Karpas-422 (cell line): ENCODE data around the gene PARN. TPM values are rescaled to one million over a fixed set of nuclear protein-coding genes. Genes with fewer than 3 reads are reported as not detected.
"Not testable (repeated sequence)": the region's sequence is repeated elsewhere in the genome, so short reads cannot be mapped to it uniquely, and the experiment has no call there.

Experiments used
- DNase-seq: peaks from one replicate; pipeline ENCODE4 v3.0.0-alpha.2; 2015
- H2AFZ ChIP-seq: fragments of 200-600 bp; sonication (generic); 2 replicates; pipeline ENCODE4 v1.6.1; 2014; ENCODE audit warnings: antibody characterized with exemption, low read length, mixed read lengths
- H3K27ac ChIP-seq: fragments of 200-600 bp; sonication (generic); 2 replicates; pipeline ENCODE4 v1.5.1; 2014; ENCODE audit warnings: mild to moderate bottlenecking, low read length, moderate library complexity
- H3K27me3 ChIP-seq: fragments of 200-600 bp; sonication (generic); 2 replicates; pipeline ENCODE4 v1.6.1; 2014; ENCODE audit warnings: low read length, mixed read lengths
- H3K36me3 ChIP-seq: fragments of 200-600 bp; sonication (generic); 2 replicates; pipeline ENCODE4 v1.6.1; 2014; ENCODE audit warnings: low read length, mixed read lengths; ENCODE audit not compliant: insufficient read depth
- H3K4me1 ChIP-seq: fragments of 200-600 bp; sonication (generic); 2 replicates; pipeline ENCODE4 v1.6.1; 2014; ENCODE audit warnings: mild to moderate bottlenecking, low read length, mixed read lengths
- H3K4me2 ChIP-seq: fragments of 200-600 bp; sonication (generic); 2 replicates; pipeline ENCODE4 v1.6.1; 2014; ENCODE audit warnings: low read length, low read depth, mild to moderate bottlenecking; ENCODE audit not compliant: poor library complexity, severe bottlenecking
- H3K4me3 ChIP-seq: fragments of 200-600 bp; sonication (generic); 2 replicates; pipeline ENCODE4 v1.5.1; 2014; ENCODE audit warnings: mild to moderate bottlenecking, antibody characterized with exemption, low read length, mixed read lengths
- H3K79me2 ChIP-seq: fragments of 200-600 bp; sonication (generic); 2 replicates; pipeline ENCODE4 v1.6.1; 2014; ENCODE audit warnings: mild to moderate bottlenecking, low read length, mixed read lengths
- H3K9ac ChIP-seq: fragments of 200-600 bp; sonication (generic); 2 replicates; pipeline ENCODE4 v1.6.0; 2014; ENCODE audit warnings: low read length
- H3K9me2 ChIP-seq: fragments of 200-600 bp; sonication (generic), shearing (Covaris generic); replicated peaks from 2 replicates; pipeline ENCODE4 v1.6.0; 2014; ENCODE audit warnings: mild to moderate bottlenecking, low read length, moderate library complexity; ENCODE audit not compliant: insufficient read depth
- H3K9me3 ChIP-seq: fragments of 300-700, 200-600 bp; sonication (generic); 2 replicates; pipeline ENCODE4 v1.6.1; 2014; ENCODE audit warnings: low read length, mixed read lengths
- H4K20me1 ChIP-seq: fragments of 200-600 bp; sonication (generic); 2 replicates; pipeline ENCODE4 v1.6.1; 2014; ENCODE audit warnings: mild to moderate bottlenecking, antibody characterized with exemption, low read length, low read depth; ENCODE audit not compliant: insufficient read depth
- total RNA-seq: library from RNA; depleted of rRNA; stranded (reverse); fragments of >200 nt; shearing (Covaris generic); gene quantifications from 2 replicates; pipeline ENCODE4 v1.2.3, GENCODE V29; 2014; ENCODE audit warnings: low replicate concordance

The PARN gene
- total RNA-seq, 1 experiment from 2014 or later = 90.9 TPM

DNA sequence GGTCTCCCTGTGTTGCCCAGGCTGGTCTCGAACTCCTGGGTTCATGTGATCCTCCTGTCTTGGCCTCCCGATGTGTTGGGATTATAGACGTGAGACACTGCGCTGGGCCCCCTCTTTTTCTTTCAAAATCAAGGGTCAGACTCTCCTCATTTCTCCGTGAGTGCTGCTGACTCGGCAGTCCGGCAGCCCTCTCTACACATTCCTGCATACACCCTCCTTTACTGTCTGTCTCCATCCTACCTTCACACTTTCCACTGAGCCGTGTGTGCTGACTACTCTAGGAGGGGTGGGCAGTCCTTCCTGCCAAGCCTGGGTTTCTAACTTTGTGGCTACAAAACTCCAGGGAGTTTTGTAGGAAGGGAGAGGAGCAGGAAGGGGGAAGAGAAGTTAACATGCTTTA lies 195.2 kb downstream of the PARN start:
- no peaks in the 10 kb centered on the region for H3K4me1 ChIP-seq
- no peak overlapping the region for H3K4me3 ChIP-seq
- no peaks in the 10 kb centered on the region for H3K9me3 ChIP-seq
- no peaks in the 10 kb centered on the region for H4K20me1 ChIP-seq
- no peaks in the 10 kb centered on the region for H3K27me3 ChIP-seq
- H3K79me2 ChIP-seq = no peaks in the 10 kb centered on the region
- no peak for DNase-seq
- H3K27ac ChIP-seq = no peak overlapping the region
- H2AFZ ChIP-seq = no peak overlapping the region
- H3K36me3 ChIP-seq = no peaks in the 10 kb centered on the region
- no peaks in the 10 kb centered on the region for H3K9me2 ChIP-seq
- H3K9ac ChIP-seq = no peak overlapping the region
- no peak overlapping the region for H3K4me2 ChIP-seq

GRCh38 chr16:14428971-14429637 lies 201.0 kb downstream of the PARN start:
- not testable (repeated sequence) for H3K79me2 ChIP-seq, H3K4me2 ChIP-seq, H3K4me3 ChIP-seq, H3K9me2 ChIP-seq, H3K27ac ChIP-seq, H2AFZ ChIP-seq, H3K36me3 ChIP-seq, H3K27me3 ChIP-seq, DNase-seq, H3K9me3 ChIP-seq, H3K9ac ChIP-seq, H4K20me1 ChIP-seq, H3K4me1 ChIP-seq

DNA sequence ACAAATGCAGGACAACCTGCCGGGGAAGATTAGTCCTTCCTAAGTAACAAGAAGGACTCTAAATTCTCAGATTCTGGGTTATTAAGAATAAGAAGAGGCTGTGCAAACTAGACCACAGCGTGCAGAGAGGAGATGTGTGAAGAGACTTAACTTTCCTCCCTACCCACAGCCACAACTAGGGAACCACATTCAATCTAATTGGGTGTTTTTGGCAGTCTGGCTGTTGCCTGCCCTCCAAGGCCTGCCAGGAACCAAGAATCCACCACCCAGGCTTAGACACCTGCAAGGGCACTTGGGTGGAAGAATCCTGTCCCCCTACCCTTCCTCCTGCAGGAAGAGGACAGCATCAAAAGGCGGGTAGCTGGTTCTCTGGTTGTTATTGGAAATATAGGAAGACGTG lies 202.0 kb downstream of the PARN start:
- no peaks in the 10 kb centered on the region for H3K36me3 ChIP-seq
- H3K4me1 ChIP-seq = no peaks in the 10 kb centered on the region
- H3K9me2 ChIP-seq = no peaks in the 10 kb centered on the region
- H2AFZ ChIP-seq = no peak overlapping the region
- no peaks in the 10 kb centered on the region for H3K27me3 ChIP-seq
- H3K27ac ChIP-seq = no peak overlapping the region
- H3K79me2 ChIP-seq = no peaks in the 10 kb centered on the region
- H3K9ac ChIP-seq = no peak overlapping the region
- H3K9me3 ChIP-seq = no peaks in the 10 kb centered on the region
- no peak overlapping the region for H3K4me3 ChIP-seq
- no peak for DNase-seq
- no peak overlapping the region for H3K4me2 ChIP-seq
- H4K20me1 ChIP-seq = no peaks in the 10 kb centered on the region

DNA sequence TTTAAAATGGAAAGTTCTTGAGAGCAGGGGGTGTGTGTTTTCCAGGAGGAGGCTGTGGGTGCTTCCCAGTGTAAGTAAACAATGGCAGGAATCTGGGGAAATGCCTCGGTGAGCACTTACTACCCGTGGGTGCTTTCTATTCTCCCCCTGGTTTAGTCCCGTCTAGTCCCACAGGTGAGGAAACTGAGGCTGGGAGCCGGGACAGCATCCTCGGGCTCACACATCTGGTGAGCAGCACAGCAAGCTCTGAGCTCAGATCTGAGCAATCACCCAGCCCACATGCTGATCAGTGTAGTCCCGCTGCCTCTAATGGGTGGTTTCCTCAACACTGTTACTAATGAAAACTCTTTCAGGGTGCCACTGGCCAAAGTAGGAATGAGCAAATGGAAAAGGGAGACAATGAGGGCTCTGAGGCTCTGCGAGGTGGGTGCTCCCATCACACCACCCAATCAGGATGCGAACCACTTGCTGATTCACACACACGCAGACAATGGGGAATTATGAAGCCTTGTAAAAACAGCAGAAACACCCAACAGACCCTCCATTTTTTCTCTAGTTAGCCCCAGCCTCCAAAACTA lies 202.6 kb downstream of the PARN start:
- H3K4me1 ChIP-seq = no peaks in the 10 kb centered on the region
- H3K4me2 ChIP-seq = no peak overlapping the region
- no peaks in the 10 kb centered on the region for H4K20me1 ChIP-seq
- no peak overlapping the region for H2AFZ ChIP-seq
- H3K27me3 ChIP-seq = no peaks in the 10 kb centered on the region
- no peak overlapping the region for H3K4me3 ChIP-seq
- no peaks in the 10 kb centered on the region for H3K79me2 ChIP-seq
- DNase-seq = no peak
- H3K9me3 ChIP-seq = no peaks in the 10 kb centered on the region
- no peaks in the 10 kb centered on the region for H3K36me3 ChIP-seq
- no peaks in the 10 kb centered on the region for H3K9me2 ChIP-seq
- H3K9ac ChIP-seq = no peak overlapping the region
- no peak overlapping the region for H3K27ac ChIP-seq

DNA sequence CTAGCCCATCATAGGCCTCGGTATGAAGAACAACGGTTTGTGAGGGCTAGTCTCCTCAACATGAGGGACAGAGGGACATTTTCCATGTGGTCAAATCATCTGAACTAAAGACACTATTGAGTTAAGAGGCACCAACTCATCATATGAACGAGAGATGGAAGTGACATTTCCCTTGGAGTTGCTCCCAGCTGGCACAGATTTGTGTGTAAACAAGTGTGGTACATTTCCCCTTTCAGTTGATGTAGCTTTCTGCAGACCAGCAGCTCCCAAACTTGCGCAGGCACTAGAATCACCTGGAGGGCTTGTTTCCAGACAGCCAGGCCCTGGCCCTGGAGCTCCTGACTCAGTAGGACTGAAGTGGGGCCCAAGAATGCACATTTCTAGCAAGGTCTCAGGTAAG lies 205.5 kb downstream of the PARN start:
- H3K27me3 ChIP-seq = no peaks in the 10 kb centered on the region
- no peak overlapping the region for H3K27ac ChIP-seq
- H4K20me1 ChIP-seq = no peaks in the 10 kb centered on the region
- H3K9ac ChIP-seq = no peak overlapping the region
- no peak overlapping the region for H3K4me2 ChIP-seq
- no peaks in the 10 kb centered on the region for H3K36me3 ChIP-seq
- no peak overlapping the region for H2AFZ ChIP-seq
- H3K9me2 ChIP-seq = no peaks in the 10 kb centered on the region
- no peaks in the 10 kb centered on the region for H3K4me1 ChIP-seq
- no peak for DNase-seq
- H3K4me3 ChIP-seq = no peak overlapping the region
- H3K79me2 ChIP-seq = no peaks in the 10 kb centered on the region
- H3K9me3 ChIP-seq = no peaks in the 10 kb centered on the region

DNA sequence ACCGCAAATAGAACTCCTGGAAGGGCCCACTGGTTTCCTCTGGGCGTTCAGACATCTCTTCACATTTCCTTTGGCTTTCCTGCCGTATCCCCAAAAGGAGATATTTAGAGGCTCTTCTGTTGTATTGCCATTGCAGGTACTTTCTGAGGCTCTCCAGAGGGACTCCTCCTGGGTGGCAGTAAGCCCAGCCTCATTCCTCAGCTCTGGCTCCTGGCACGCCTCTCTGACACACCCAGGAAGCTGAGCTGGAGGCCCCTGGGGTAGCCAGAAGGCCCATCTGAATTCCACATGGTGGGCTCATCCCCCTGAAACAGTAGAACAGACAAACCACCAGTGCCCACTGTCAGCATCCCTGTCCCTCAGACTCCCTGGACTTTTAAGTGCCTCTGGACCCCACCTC lies 206.7 kb downstream of the PARN start:
- no peak overlapping the region for H3K27ac ChIP-seq
- no peaks in the 10 kb centered on the region for H3K4me1 ChIP-seq
- H3K4me3 ChIP-seq = no peak overlapping the region
- H2AFZ ChIP-seq = no peak overlapping the region
- H3K4me2 ChIP-seq = no peak overlapping the region
- no peaks in the 10 kb centered on the region for H3K27me3 ChIP-seq
- no peak for DNase-seq
- H4K20me1 ChIP-seq = no peaks in the 10 kb centered on the region
- H3K9me2 ChIP-seq = no peaks in the 10 kb centered on the region
- H3K36me3 ChIP-seq = no peaks in the 10 kb centered on the region
- H3K79me2 ChIP-seq = no peaks in the 10 kb centered on the region
- no peaks in the 10 kb centered on the region for H3K9me3 ChIP-seq
- H3K9ac ChIP-seq = no peak overlapping the region

DNA sequence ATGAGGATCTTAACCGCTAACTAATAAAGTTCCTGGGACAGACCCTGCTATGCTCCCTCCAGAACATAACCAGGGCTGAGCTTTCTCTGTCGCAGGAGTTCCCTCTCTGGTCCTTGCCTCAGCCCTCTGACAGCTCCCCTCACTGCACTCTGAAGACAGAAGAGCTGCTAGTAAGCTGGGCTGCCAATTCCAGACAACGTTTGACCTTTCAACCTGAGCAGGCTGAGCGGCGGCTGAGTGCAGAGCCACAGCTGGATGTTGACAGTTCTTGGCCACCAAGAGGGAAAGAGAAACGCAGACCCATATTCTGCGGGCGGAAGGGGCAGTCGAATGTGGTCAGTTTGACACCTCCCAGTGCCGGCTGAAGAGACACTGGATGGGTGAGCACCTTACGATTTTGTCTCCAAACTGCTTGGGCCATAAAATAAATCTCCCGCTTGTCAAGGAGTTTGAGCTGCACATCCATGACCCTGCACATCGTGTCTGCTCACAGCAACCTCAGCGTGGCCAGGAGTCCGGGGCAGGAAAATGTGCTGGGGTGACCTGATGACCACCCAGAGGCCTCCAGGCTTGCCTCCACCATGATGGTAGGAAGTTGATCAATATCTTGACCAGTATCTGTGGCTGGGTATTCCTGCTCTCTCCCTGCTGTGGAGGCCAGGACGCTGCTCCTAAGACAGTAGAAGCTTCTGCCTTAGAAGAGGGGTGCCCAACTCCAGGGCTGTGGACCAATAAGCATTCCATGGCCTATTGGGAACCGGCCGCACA lies 209.2 kb downstream of the PARN start:
- H3K4me1 ChIP-seq = peaks cover 4% of the 10 kb centered on the region
- H3K4me2 ChIP-seq = no peak overlapping the region
- no peaks in the 10 kb centered on the region for H3K9me2 ChIP-seq
- no peak overlapping the region for H2AFZ ChIP-seq
- no peak overlapping the region for H3K4me3 ChIP-seq
- no peaks in the 10 kb centered on the region for H3K9me3 ChIP-seq
- no peak for DNase-seq
- H3K79me2 ChIP-seq = no peaks in the 10 kb centered on the region
- H3K27me3 ChIP-seq = no peaks in the 10 kb centered on the region
- no peaks in the 10 kb centered on the region for H4K20me1 ChIP-seq
- H3K9ac ChIP-seq = no peak overlapping the region
- H3K36me3 ChIP-seq = no peaks in the 10 kb centered on the region
- H3K27ac ChIP-seq = no peak overlapping the region

GRCh38 chr16:14420243-14420642 lies 209.8 kb downstream of the PARN start:
- not testable (repeated sequence) for H3K9me2 ChIP-seq, H3K4me2 ChIP-seq, H3K9ac ChIP-seq, H3K27ac ChIP-seq, H3K36me3 ChIP-seq, H3K9me3 ChIP-seq, H3K4me1 ChIP-seq, DNase-seq, H3K27me3 ChIP-seq, H2AFZ ChIP-seq, H3K79me2 ChIP-seq, H3K4me3 ChIP-seq, H4K20me1 ChIP-seq
